Activated CD8-positive, alpha-beta memory T cell treated with anti-CD3 and anti-CD28 coated beads, Interleukin-2, amount 50 U/mL, for 24 hours (primary cell): ENCODE measurements around the gene LCN15.
A peak's percentile ranks its signal among the peaks of the same experiment; 100 is the strongest.
"Not testable (repeated sequence)": the region's sequence is repeated elsewhere in the genome, so short reads cannot be mapped to it uniquely, and the experiment has no call there.

ENCODE experiments used
- DNase-seq: peaks from one replicate; pipeline ENCODE4 v3.0.0-alpha.2; 2020; ENCODE audit errors: extremely low read depth

Gene LCN15

GRCh38 chr9:136764301-136764891, at the start of gene LCN15:
LCN15 (minus strand) TSS chr9:136764518; CDS start chr9:136764488, 30 bp downstream.
- no peak for DNase-seq

DNA sequence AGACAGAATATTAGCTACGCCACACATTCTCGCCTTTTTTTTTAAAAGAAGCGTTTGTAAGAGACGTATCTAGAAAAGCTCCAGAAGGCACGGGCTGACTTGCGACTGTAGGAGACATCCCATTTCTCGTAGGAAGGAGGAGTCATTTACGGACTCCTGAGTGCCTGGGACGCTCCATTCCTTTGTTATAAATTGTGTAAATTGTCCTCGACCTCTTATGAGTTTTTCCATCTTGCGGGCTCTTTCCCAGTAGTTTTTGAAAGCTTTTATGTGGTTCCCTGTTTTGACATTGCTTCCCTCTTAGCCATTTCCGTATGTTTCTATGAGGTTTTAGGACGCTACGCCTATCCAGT, 44.5 kb upstream of the LCN15 start:
- no peak for DNase-seq

DNA sequence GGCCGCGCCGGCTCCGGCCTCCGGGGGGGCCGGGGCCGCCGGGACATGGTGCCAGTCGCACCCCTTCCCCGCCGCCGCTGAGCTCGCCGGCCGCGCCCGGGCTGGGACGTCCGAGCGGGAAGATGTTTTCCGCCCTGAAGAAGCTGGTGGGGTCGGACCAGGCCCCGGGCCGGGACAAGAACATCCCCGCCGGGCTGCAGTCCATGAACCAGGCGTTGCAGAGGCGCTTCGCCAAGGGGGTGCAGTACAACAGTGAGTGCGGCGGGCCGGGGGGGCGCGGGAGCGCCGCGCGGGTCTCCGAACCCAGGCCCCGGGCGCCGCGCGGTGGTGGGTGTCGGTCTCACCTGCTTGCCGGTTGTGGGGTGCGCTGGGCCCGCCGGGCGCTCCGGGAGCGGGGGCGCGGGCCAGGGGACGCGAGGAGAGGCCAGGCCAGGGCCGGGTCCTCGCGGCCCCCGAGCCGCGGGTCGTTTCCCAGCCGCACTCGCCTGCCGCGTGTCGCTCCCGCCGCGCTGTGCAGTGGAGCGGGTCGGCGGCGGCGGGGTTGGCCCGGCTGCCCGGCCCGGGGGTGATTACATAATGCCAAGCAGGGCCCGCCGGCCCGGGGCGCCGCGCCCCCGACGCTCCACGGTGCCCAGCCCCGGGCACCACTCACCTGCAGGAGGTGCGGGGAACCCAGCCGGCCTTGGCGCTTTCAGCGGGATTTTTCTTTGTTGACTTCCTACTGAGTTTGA, 43.9 kb upstream of the LCN15 start:
- no peak for DNase-seq

- no peak for DNase-seq
Observed at GRCh38 chr9:136807281-136808074, 43.2 kb upstream of the LCN15 start, which contains the start of gene RABL6. RABL6 (plus strand) TSS chr9:136807948; CDS start chr9:136808197, 249 bp downstream.

GRCh38 chr9:136806631-136807201, 42.4 kb upstream of the LCN15 start:
- DNase-seq: no peak

DNA sequence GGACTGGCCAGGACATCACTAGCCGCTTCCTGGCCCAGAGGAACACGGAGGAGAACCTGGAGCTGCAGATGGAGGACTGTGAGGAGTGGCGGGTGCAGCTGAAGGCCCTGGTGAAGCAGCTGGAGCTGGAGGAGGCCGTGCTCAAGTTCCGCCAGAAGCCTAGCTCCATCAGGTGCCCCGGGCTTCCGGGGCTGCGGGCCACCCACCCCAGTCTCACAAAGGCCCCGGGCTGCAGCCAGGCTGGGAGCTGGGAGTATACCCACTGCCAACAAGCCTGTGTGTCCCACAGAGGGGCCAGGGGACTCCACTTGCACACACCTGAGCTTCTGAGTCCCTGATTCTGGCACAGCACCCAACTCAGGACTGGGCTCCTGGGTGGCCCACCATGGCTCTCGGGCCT, 41.7 kb upstream of the LCN15 start:
- no peak for DNase-seq

DNA sequence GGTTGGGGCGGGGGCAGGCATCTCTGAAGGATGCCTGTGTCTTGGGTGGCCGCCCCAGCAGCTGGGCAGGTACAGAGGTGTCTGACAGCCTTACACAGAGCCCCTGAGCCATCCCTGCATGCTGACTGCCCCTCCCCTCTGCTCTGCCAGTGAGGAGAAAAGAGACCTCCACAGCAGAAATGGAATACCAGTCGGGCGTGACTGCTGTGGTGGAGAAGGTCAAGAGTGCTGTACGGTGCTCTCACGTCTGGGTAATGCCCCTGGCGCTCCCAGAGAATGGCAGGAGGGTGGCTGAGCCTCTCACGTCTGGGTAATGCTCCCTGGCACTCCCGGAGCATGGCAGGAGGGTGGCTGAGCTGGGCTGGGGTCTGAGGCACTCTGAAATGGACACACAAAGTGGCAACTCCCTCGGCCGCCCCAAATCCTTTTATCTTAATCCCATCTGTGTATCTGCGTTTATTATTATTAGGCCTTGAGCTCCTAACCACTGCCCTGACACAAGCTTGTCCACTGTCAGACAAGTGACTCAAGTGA, 41.0 kb upstream of the LCN15 start:
- no peak for DNase-seq

GRCh38 chr9:136804509-136805206, 40.3 kb upstream of the LCN15 start:
- no peak for DNase-seq

DNA sequence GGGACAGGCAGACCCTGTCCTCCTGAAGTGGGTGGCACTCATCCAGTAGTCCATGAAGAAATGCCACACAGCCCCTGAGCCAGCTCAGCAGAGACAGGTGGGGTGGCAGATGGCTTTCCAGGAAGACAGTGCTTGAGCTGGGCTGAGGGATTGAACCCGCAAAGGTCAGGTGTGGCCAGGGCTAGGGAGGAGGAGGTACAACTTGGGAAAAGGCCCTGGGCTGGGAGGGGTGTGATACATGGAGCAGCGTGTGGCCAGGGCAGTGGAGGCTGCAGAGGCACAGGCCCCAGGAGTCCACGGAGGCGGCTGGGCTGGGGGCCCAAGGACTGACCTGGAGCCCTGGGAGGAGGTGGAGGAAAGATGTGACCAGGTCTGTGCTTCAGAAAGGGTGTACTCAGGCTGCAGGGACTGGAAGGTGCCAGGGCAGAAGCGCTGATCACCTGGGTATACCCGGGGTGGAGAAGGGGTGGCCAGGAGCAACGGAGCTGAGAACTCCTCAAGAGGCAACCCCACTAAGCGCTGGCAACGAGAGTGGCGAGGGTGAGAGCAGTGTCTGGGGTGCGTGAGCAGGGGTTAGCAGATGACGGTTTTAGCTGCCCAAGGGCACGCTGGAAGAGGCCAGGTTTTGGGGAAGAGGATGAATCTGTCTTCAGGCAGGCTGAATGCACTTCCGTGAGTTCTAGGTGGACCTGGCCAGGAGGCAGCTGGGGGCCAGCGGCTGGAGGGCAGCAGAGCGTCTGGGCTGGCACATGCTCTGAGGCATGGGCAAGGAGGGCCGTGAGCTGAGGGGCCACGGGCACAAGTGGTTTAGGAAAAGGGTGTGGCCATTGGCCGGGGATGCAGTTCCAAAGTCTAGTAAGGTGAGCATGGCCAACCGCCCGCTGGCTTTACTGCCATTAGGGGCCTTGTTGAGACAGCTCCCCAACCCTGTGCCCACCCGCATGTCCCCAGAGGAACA, 39.5 kb upstream of the LCN15 start:
- DNase-seq: no peak

DNA sequence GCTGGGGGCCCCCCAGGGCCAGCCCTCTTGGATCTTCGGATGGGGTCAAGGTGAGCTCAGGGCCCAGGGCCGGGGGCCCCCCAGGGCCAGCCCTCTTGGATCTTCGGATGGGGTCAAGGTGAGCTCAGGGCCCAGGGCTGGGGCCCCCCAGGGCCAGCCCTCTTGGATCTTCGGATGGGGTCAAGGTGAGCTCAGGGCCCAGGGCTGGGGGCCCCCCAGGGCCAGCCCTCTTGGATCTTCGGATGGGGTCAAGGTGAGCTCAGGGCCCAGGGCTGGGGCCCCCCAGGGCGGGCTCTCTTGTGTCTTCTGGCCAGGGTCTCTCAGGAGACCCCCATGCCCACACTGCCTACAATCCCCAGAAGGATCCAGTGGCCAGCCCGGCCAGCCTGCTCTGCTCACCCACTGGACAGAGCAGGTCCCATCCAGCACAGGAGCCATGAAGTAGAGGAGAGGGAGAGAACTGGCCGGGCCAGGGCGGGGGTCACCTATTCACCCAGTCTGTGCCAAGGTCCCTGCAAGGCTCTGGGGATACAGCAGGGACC, 38.8 kb upstream of the LCN15 start:
- not testable (repeated sequence) for DNase-seq

DNA sequence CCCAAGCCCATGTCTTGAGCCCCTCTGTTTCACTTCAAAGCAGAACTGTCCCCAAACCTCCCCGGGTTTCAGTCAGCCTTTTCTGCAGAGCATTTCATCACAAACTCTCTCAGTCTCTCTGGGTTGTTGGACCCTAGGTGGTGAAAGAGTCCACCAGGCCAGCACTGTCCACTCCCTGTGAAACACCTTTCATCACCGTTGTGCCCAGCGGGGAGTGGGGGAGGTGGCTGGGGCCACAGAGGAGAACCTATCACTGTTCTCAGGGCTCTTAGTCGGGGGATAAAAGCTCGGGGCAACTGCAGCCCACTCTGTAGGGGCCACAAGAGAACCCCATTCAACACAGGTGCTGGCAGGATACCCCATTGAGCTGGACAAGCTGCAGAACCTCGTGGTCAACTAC, 38.0 kb upstream of the LCN15 start:
- DNase-seq: no peak

- peak; percentile 66 for DNase-seq
Observed at GRCh38 chr9:136799854-136800657, 35.7 kb upstream of the LCN15 start.

DNA sequence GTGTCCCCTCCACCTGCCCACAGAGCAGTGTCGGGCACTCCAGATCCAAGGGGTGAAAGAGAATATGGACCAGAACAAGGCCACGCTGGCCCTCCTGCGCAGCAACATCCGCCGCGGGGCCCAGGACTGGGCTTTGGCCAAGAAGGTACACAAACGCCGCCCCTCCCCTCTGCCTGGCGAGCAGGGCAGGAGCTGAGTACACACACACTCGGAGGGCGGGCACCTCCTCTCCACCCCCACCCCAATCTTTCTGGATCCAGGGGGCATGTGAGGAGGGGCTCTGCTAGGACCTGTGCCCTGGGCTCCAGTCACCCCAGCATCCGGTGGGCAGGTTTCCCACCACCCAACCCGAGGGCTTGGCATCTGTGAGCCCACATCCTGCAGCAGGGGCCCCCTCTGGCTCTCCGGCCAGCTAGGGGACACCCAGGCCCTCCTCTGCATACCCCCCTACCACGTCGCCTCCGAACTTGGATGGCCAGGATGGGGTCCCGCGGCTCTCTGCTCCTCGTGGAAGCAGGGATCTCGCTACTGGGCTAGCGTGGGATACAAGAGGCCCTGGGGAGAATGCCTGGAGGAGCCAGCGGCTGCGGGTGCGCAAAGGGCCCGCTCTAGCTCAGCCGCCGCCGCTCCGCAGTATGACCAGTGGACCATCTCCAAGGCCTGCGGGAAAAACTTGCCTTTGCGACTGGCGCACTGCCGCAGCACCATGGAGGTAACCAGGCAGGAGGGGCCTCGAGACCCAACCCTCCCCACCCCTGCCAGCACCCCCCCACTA, 34.9 kb upstream of the LCN15 start:
- no peak for DNase-seq

GRCh38 chr9:136798708-136799078, 34.4 kb upstream of the LCN15 start:
- DNase-seq: no peak

- not testable (repeated sequence) for DNase-seq
Observed at GRCh38 chr9:136796775-136797347, 32.5 kb upstream of the LCN15 start.

GRCh38 chr9:136796238-136796774, 32.0 kb upstream of the LCN15 start, which contains the start of gene CCDC183:
CCDC183 (plus strand) TSS chr9:136796338; CDS start chr9:136796398, 60 bp downstream.
- no peak for DNase-seq

GRCh38 chr9:136795000-136795348, 30.7 kb upstream of the LCN15 start:
- no peak for DNase-seq
